Putamen (tissue), 1 donor: Measurements from ENCODE around the gene PABPC4L.
"Not testable (repeated sequence)": the region's sequence is repeated elsewhere in the genome, so short reads cannot be mapped to it uniquely, and the experiment has no call there.

Source experiments
- DNase-seq: peaks from one replicate; pipeline ENCODE4 v3.0.0-alpha.2; 2016; ENCODE audit warnings: low spot score

PABPC4L gene

GRCh38 chr4:134201216-134202161 lies at the start of gene PABPC4L:
TSS of gene PABPC4L (minus strand) at chr4:134201789. CDS start at chr4:134201019, 770 bp downstream.
- peak; percentile 2 for DNase-seq

GRCh38 chr4:134251322-134251721 lies 49.7 kb upstream of the PABPC4L start:
- no peak for DNase-seq

DNA sequence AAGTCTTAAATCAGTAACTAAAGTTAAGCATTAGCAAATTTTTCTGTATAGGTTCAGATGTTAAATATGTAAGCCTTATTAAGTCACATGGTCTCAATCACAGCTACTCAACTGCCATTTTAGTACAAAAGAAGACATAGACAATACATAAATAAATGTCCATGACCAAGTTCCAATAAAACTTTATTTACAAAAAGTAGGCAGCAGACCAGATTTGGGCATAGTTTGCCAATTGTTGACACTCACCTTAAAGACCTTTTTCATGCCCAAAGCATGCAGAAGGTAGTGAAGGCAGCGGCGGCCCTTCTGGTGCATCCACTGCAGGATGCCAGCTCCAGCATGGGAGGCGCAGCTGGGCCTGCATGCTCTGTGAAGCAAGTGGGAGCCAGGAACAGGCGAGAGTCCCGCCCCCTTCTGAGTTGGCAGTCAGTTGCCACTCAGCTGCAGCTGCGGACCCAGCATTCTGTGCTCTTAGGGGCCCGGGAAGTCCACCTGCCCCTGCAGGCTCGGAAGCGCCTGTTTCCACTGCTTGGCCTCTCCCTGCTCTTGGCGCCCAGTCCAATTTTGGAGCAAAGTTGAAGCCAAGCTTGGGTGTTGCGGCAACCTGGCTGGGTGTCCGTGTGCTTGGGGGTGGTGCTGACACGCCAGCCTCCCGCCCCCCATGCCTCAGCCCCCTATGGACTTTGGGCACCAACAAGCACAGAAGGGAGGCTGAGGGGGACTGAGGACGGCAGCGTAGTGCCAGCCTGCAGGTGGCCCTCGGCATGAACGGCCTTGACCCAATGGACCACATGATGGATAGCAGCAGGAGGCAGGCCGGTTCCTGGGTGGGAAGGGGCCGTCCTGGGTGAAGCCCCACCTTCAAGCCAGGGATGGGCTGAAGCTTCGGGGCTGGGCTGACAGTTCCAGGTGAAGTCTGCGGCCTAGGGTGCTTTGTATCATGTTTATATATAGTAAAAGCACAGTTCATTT lies 42.4 kb upstream of the PABPC4L start:
- DNase-seq: no peak

DNA sequence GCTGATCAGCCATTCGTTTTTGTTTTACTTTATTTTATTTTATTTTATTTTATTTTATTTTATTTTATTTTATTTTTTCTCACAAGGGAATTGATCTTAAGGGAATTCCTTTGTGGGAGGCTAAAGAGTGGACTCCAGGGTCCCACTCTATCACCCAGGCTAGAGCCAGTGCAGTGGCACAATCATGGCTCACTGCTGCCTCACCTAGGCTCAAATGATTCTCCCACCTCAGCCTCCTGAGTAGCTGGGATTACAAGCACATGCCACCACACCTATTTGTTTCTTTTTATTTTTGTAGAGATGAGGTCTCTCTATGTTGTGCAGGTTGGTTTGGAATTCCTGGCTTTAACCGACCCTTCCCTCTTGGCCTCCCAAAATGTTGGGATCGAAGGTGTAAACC lies 17.5 kb upstream of the PABPC4L start:
- DNase-seq: no peak

- DNase-seq: no peak
These were observed 14.8 kb upstream of the PABPC4L start for GRCh38 chr4:134216411-134216810.

DNA sequence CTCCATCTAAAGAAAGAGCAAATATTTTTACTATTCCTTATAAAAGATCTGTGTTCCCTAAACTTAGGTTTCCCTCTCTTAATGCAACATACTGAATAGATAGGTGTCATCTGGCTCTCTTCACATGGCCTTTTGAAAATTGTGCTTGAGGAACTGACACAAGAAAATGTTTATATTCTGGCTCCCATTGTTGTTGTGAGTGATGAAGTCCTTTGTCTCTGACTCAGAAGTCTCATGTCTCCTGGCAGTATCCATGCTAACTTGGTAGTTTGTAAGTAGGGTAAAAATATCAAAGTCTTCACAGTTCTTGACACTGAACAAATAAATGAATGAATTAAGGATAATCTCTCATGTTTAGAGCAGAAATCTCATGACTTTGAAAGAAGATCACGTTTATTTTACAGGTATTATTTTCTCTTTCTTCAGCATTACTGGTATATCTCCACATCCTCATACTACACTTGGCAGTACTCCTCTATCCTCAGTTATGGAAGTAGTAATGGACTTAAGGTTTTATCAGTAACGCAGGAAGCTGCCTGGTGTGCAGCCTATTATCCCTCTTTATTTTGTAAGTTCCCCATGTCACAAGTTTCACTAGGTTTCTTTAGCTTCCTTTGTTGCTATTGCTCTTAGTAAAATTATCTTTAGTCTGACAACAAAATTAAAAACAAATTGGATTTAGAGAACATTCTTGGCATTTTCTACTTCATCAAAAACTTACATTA lies 14.2 kb upstream of the PABPC4L start:
- no peak for DNase-seq

DNA sequence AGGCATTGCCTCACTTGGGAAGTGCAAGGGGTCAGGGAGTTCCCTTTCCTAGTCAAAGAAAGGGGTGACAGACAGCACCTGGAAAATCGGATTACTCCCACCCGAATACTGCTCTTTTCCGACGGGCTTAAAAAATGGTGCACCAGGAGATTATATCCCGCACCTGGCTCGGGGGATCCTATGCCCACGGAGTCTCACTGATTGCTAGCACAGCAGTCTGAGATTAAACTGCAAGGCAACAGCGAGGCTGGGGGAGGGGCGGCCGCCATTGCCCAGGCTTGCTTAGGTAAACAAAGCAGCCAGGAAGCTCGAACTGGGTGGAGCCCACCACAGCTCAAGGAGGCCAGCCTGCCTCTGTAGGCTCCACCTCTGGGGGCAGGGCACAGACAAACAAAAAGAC lies 6.4 kb upstream of the PABPC4L start:
- not testable (repeated sequence) for DNase-seq

GRCh38 chr4:134202166-134202956 lies 772 bp upstream of the PABPC4L start:
- DNase-seq: no peak

GRCh38 chr4:134200811-134201215 lies 776 bp downstream of the PABPC4L start:
- no peak for DNase-seq

DNA sequence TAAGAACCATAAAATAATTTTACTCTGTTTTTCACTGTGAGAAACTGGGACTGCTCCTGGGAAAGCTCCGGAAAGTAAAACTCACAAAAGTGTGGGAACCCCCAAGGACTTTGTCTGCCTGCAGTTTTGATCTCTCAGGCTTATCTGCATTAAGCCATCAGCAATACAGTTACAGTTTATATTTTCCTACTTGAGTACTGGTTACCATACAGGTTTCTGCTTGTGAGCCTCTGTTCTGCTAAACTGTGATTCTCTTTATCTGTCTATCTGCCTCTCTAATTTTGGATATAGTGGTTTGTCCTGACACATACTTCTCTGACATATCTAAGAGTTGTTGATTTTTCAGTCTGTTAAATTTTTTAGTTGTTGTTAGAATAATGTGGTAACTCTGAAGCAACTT lies 11.6 kb downstream of the PABPC4L start:
- no peak for DNase-seq

GRCh38 chr4:134189480-134189879 lies 12.1 kb downstream of the PABPC4L start:
- no peak for DNase-seq

GRCh38 chr4:134178706-134179105 lies 22.9 kb downstream of the PABPC4L start:
- no peak for DNase-seq

- no peak for DNase-seq
These were observed 27.3 kb downstream of the PABPC4L start for GRCh38 chr4:134174271-134174670.

- no peak for DNase-seq
These were observed 41.4 kb downstream of the PABPC4L start for GRCh38 chr4:134160211-134160610.

DNA sequence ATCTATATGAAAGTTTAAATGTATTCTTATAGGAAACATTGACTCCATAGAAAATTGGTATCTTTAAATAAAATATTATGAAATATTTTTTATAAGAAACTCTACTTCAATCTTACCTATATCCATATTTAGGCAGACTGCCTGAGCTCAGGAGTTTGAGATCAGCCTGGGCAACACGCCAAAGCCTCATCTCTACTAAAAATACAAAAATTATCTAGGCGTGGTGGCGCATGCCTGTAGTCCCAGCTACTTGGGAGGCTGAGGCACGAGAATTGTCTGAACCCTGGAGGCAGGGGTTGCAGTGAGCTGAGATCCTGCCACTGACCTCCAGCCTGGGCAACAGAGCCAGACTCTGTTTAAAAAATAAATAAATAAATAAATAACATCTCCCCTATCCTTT lies 47.5 kb downstream of the PABPC4L start:
- no peak for DNase-seq

DNA sequence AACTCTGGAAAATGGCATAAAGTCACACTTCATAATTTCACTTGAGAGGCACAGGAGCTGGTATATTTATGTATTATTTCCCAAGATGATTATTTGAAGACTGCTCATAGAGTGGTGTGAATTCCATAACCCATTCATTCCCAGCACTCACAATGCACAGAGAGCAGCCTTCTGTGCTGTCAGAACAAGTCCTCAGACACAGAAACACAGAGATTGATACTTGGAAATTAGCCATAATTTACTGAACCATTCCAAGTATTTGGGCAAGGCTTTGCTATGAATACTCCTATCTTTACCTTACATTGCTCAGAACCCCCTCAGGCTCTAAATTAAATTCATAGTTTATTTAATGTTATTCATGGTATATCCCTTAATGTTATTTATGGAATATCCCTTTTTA lies 53.6 kb downstream of the PABPC4L start:
- DNase-seq: no peak
